HepG2 (cell line): ENCODE measurements around the gene FAM43A. TPM values are rescaled to one million over a fixed set of nuclear protein-coding genes. Genes with fewer than 3 reads are reported as not detected.

ENCODE experiments used
- ATAC-seq: fragments of 200-7000 bp; cut with Tn5 transposase; 3 replicates; pipeline ENCODE4 v1.9.1; 2020; ENCODE audit warnings: mild to moderate bottlenecking, moderate library complexity
- BruUV-seq: library from RNA; stranded (reverse); fragments of 400-500 nt; replicated peaks from 2 replicates; lab custom pipeline; 2021; lab: Mats Ljungman, UMichigan
- CTCF ChIA-PET: fragments of 300-600 bp; formaldehyde crosslinking; extraction: SDS; loops from one replicate; lab custom pipeline; 2021; ENCODE audit warnings: low total read pairs, inconsistent platforms, low intra/inter-chr PET ratio; lab: Yijun Ruan, JAX
- POLR2A ChIA-PET: fragments of 350-600 bp; sonication (Branson Sonifier 250); formaldehyde crosslinking; loops from one replicate; lab custom pipeline; 2020; ENCODE audit warnings: antibody characterized with exemption, inconsistent platforms; lab: Yijun Ruan, JAX
- DNase-seq: peaks from one replicate; pipeline ENCODE4 v3.0.0-alpha.2; 2015; ENCODE audit warnings: low spot score
- FAIRE-seq: peaks from 3 replicates; lab custom pipeline; 2011; peaks lifted over from hg19 to GRCh38; lab: Jason Lieb, UNC
- H2AFZ ChIP-seq: one replicate; pipeline ENCODE4 v1.6.1; 2011; ENCODE audit warnings: low read length, inconsistent platforms
- H3K27ac ChIP-seq: fragments of 300-600 bp; 3 replicates; pipeline ENCODE4 v1.8.0; 2011; ENCODE audit warnings: mixed run types, mild to moderate bottlenecking, mixed read lengths, low read length, inconsistent platforms; ENCODE audit not compliant: insufficient read depth; ENCODE audit errors: extremely low read length
- H3K27me3 ChIP-seq, 2 experiments: fragments of 200-600 bp in 1 of 2; 2 replicates in 1 of 2; 3 replicates in 1 of 2; pipeline versions ENCODE4 v1.6.0 to v1.8.0; 2011; ENCODE audit warnings: low read length in 2 of 2, mild to moderate bottlenecking in 2 of 2, moderate library complexity in 2 of 2, inconsistent platforms in 1 of 2; ENCODE audit not compliant: insufficient read depth in 2 of 2, control insufficient read depth in 1 of 2
- H3K36me3 ChIP-seq, 2 experiments: fragments of 200-600 bp in 1 of 2; replicated peaks in 1 of 2; 2 replicates in 1 of 2; 3 replicates in 1 of 2; pipeline versions ENCODE4 v1.5.1 to v1.8.0; 2011; ENCODE audit warnings: low read length in 2 of 2, inconsistent platforms in 1 of 2; ENCODE audit not compliant: insufficient read depth in 2 of 2, control insufficient read depth in 1 of 2
- H3K4me1 ChIP-seq: 2 replicates; pipeline ENCODE4 v1.5.1; 2012; ENCODE audit warnings: low read length, inconsistent platforms; ENCODE audit not compliant: insufficient read depth
- H3K4me2 ChIP-seq: 2 replicates; pipeline ENCODE4 v1.6.0; 2011; ENCODE audit warnings: low read depth, low read length, inconsistent platforms
- H3K4me3 ChIP-seq, 3 experiments: fragments of 200-600 bp in 1 of 3; sonication (generic), shearing (Covaris generic) in 1 of 3; replicated peaks in 1 of 3; 2 replicates each; pipeline ENCODE4 v1.5.1; 2011 to 2016; ENCODE audit warnings: low read length in 3 of 3, inconsistent platforms in 2 of 3, low read depth in 2 of 3, mild to moderate bottlenecking in 2 of 3, control low read depth in 1 of 3, mixed read lengths in 1 of 3; ENCODE audit not compliant: insufficient read depth in 1 of 3
- H3K79me2 ChIP-seq: one replicate; pipeline ENCODE4 v1.6.1; 2011; ENCODE audit warnings: low read length, inconsistent platforms; ENCODE audit not compliant: insufficient read depth
- H3K9ac ChIP-seq: 2 replicates; pipeline ENCODE4 v1.6.0; 2011; ENCODE audit warnings: mild to moderate bottlenecking, low read depth, low read length, inconsistent platforms; ENCODE audit not compliant: insufficient read depth
- H3K9me3 ChIP-seq: 2 replicates; pipeline ENCODE4 v1.5.1; 2012; ENCODE audit warnings: mild to moderate bottlenecking, low read length
- H4K20me1 ChIP-seq: 2 replicates; pipeline ENCODE4 v1.6.0; 2011; ENCODE audit warnings: inconsistent platforms, mild to moderate bottlenecking, low read length, moderate library complexity; ENCODE audit not compliant: insufficient read depth
- ATF6 ChIP-seq: sonication (generic); formaldehyde crosslinking; conservative IDR thresholded peaks from 2 replicates; pipeline ENCODE4 v1.4.0; 2020; ENCODE audit warnings: missing genetic modification reagents
- HOXA3 ChIP-seq: sonication (generic); formaldehyde crosslinking; IDR thresholded peaks from 2 replicates; pipeline ENCODE4 v1.5.0; 2020; ENCODE audit warnings: missing genetic modification reagents
- KLF11 ChIP-seq: IDR thresholded peaks from 2 replicates; pipeline ENCODE4 v1.6.1; 2016; ENCODE audit warnings: missing compliant biosample characterization
- RFXAP ChIP-seq: sonication (generic); formaldehyde crosslinking; IDR thresholded peaks from 2 replicates; pipeline ENCODE4 v1.4.0; 2020; ENCODE audit warnings: missing genetic modification reagents, borderline replicate concordance
- ZBTB38 ChIP-seq: sonication (generic); formaldehyde crosslinking; IDR thresholded peaks from 2 replicates; pipeline ENCODE4 v1.5.1; 2020; ENCODE audit warnings: mild to moderate bottlenecking, missing genetic modification reagents
- ZHX1 ChIP-seq: sonication (generic); formaldehyde crosslinking; IDR thresholded peaks from 2 replicates; pipeline ENCODE4 v1.8.1; 2022; ENCODE audit warnings: low read depth, mild to moderate bottlenecking, missing genetic modification reagents
- ZSCAN5A ChIP-seq: sonication (generic); formaldehyde crosslinking; IDR thresholded peaks from 2 replicates; pipeline ENCODE4 v1.8.0; 2022; ENCODE audit warnings: mild to moderate bottlenecking, missing genetic modification reagents, borderline replicate concordance
- WGBS: methylation state at CpG from one replicate; pipeline ENCODE4 v1.1.6; 2017; ENCODE audit warnings: low lambda C conversion rate; 5-methylcytosine and 5-hydroxymethylcytosine counted together
- in situ Hi-C: cut with HindIII; loops from 2 replicates; pipeline ENCODE4 v1.10.0; 2017; ENCODE audit warnings: low pct_unique_long_range_greater_than_20kb; ENCODE audit not compliant: extremely low pct_ligation_motif_present
- intact Hi-C: fragments of 100-400 bp; cut with micrococcal nuclease; formaldehyde crosslinking; loops from one replicate; pipeline ENCODE4 v1.10.0; 2022; ENCODE audit not compliant: unreplicated experiment
- polyA plus RNA-seq, 8 experiments: library from polyadenylated mRNA; depleted of rRNA in 3 of 8; stranded (reverse) in 7 of 8; unstranded in 1 of 8; fragments of >200 nt; fragmentation: Illumina TruSeq in 4 of 8; extraction: Trizol in 4 of 8; gene quantifications; 2 replicates each; pipeline versions ENCODE4 v1.2.1 to v1.2.3, GENCODE V29; 2011 to 2016; ENCODE audit warnings: low read depth in 4 of 8, missing spikeins in 1 of 8, mixed read lengths in 1 of 8; ENCODE audit not compliant: insufficient read depth in 1 of 8
- total RNA-seq, 5 experiments: library from RNA; depleted of rRNA; stranded (reverse); fragments of >200 nt; fragmentation: Illumina TruSeq; extraction: Trizol; gene quantifications; 2 replicates each; pipeline ENCODE4 v1.2.3, GENCODE V29; 2016; ENCODE audit warnings: low read depth in 1 of 5

FAM43A gene
- total and polyA plus RNA-seq, 2 of the 13 experiments (the other 11 are each of a cell fraction or from before 2014, with no cell fraction given), result 0.91 to 1.8 TPM

GRCh38 chr3:194686816-194687637, 1.3 kb downstream of the FAM43A start:
- ChIA-PET POLR2A (interaction anchor here (0.5 to 2.7 kb wide), 3 partner anchors 15 to 584 kb away, joined by 3 to 11 read pairs (median 6); partner anchors contain the start of genes LSG1 and XXYLT1), CTCF (no interaction called here)
- no peak overlapping the region for H3K27ac ChIP-seq
- intact Hi-C loops, result loop anchor here (5.0 to 10.0 kb wide), 3 partner anchors 35 to 838 kb away; no protein-coding TSS in a partner anchor
- H3K36me3 ChIP-seq, result no peaks in the 10 kb centered on the region
- WGBS, result 97% methylated on average over 62 of the region's 86 CpGs
- peaks cover 85% of the 10 kb centered on the region for H3K4me1 ChIP-seq
- H3K27me3 ChIP-seq, result peaks cover 0 to 22% of the 10 kb centered on the region in 2 experiments; a peak in 1 of 5 replicates
- DNase-seq (no peak), ATAC-seq (no peak), FAIRE-seq (no peak)
- TF ChIP-seq ZSCAN5A (CRISPR knock-in tag), result no peak
- 0 out of 2 replicates have a peak, but pooled peaks have one; percentile 29 for TF ChIP-seq ZBTB38 (CRISPR knock-in tag)
- TF ChIP-seq HOXA3 (CRISPR knock-in tag), result peak; percentile 8; the same call in 1 of the 2 replicates
- 0 out of 2 replicates have a peak, but pooled peaks have one; percentile 37 for TF ChIP-seq ZHX1 (CRISPR knock-in tag)
- no peak for TF ChIP-seq RFXAP (CRISPR knock-in tag)
- no peak for TF ChIP-seq KLF11 (CRISPR knock-in tag)
- no peak for TF ChIP-seq ATF6
- H3K79me2 ChIP-seq, result no peaks in the 10 kb centered on the region
- H3K4me2 ChIP-seq, result no peak overlapping the region
- no peak overlapping the region; a peak in 1 of 6 replicates for H3K4me3 ChIP-seq
- no peaks in the 10 kb centered on the region for H3K9me3 ChIP-seq
- H4K20me1 ChIP-seq, result no peaks in the 10 kb centered on the region
- TSS peak; percentile 76 for BruUV-seq
- no peak overlapping the region for H3K9ac ChIP-seq
- no peak overlapping the region for H2AFZ ChIP-seq
- in situ Hi-C loops, result loop anchor here (5.0 to 10.0 kb wide), 3 partner anchors 58 to 420 kb away; no protein-coding TSS in a partner anchor
